ENCODE data around the gene KIF11.

- TF ChIP-seq MAX (IDR thresholded peaks at IDR 0.05) (no peak), CTCF (IDR thresholded peaks at IDR 0.05 in 2 of 3, conservative IDR thresholded peaks at IDR 0.05 in 1 of 3; ENCODE audit: borderline replicate concordance in 1 of 3, insufficient read depth in 1 of 3, low read depth in 2 of 3, low read length in 2 of 3) (no peak), POLR2AphosphoS5 (IDR thresholded peaks at IDR 0.05; ENCODE audit: low read depth, low read length) (no peak), POLR2A (IDR thresholded peaks at IDR 0.05; ENCODE audit: borderline replicate concordance, extremely low read depth, insufficient read depth, insufficient read length) (no peak)
These were observed 39.0 kb upstream of the KIF11 start for GRCh38 chr10:92553959-92554358.
